Kidney (tissue), 14 donors: ENCODE results near the gene FAT1. TPM values are rescaled to one million over a fixed set of nuclear protein-coding genes. Genes with fewer than 3 reads are reported as not detected.

Experiments
- DNase-seq, 5 donors: peaks; one replicate each; pipeline ENCODE4 v3.0.0-alpha.2; 2013 to 2020
- FAIRE-seq: peaks from 2 replicates; lab custom pipeline; 2012; peaks lifted over from hg19 to GRCh38; lab: Jason Lieb, UNC
- H3K27ac ChIP-seq, 2 donors: one replicate each; pipeline ENCODE4 v1.7.0; 2013; ENCODE audit warnings: low read depth in 2 of 2, low read length in 2 of 2, inconsistent platforms in 1 of 2
- H3K27me3 ChIP-seq: one replicate; pipeline ENCODE4 v1.7.1; 2013; ENCODE audit warnings: low read length, inconsistent platforms; ENCODE audit not compliant: control insufficient read depth, insufficient read depth
- H3K36me3 ChIP-seq, 3 donors: one replicate each; pipeline versions ENCODE4 v1.7.0 to v1.7.1; 2013; ENCODE audit warnings: low read length in 3 of 3, control low read depth in 1 of 3, inconsistent platforms in 1 of 3; ENCODE audit not compliant: insufficient read depth in 3 of 3, control insufficient read depth in 2 of 3
- H3K4me1 ChIP-seq, 3 donors: one replicate each; pipeline versions ENCODE4 v1.7.0 to v1.7.1; 2013; ENCODE audit warnings: low read length in 3 of 3, inconsistent platforms in 1 of 3, low read depth in 1 of 3; ENCODE audit not compliant: control insufficient read depth in 2 of 3, insufficient read depth in 2 of 3
- H3K4me3 ChIP-seq, 3 donors: one replicate each; pipeline versions ENCODE4 v1.7.0 to v1.8.1; 2013; ENCODE audit warnings: low read length in 3 of 3, control low read depth in 1 of 3, inconsistent platforms in 1 of 3
- H3K9ac ChIP-seq, 3 donors: one replicate each; pipeline versions ENCODE4 v1.7.0 to v1.7.1; 2013; ENCODE audit warnings: low read length in 3 of 3, control low read depth in 1 of 3, inconsistent platforms in 1 of 3
- H3K9me3 ChIP-seq, 3 donors: one replicate each; pipeline versions ENCODE4 v1.7.0 to v1.7.1; 2013; ENCODE audit warnings: low read length in 3 of 3, control low read depth in 1 of 3, inconsistent platforms in 1 of 3; ENCODE audit not compliant: control insufficient read depth in 2 of 3, insufficient read depth in 1 of 3
- intact Hi-C: fragments of 100-400 bp; cut with DNase I; formaldehyde crosslinking; loops from one replicate; pipeline ENCODE4 v1.11.1; 2022
- polyA plus RNA-seq: library from polyadenylated mRNA; stranded (reverse); fragments of 350-450 nt; fragmentation: Illumina TruSeq; extraction: RNeasy Lipid Tissue Mini Kit (QIAGEN cat#74804); gene quantifications from one replicate; pipeline ENCODE4 v1.2.3, GENCODE V29; 2014; ENCODE audit warnings: low read depth, low replicate concordance; ENCODE audit not compliant: insufficient read depth
- total RNA-seq: library from RNA; stranded (reverse); fragmentation: NEBNext Ultra II Directional; extraction: Animal tissue kit (Norgen Biotek cat#: 25700); gene quantifications from one replicate; pipeline ENCODE4 v1.2.1, GENCODE V29; 2021
- TF ChIP-seq, protein P1 (sequence below): IDR thresholded peaks from 3 replicates; pipeline ENCODE4 v1.5.1; 2012; ENCODE audit warnings: mild to moderate bottlenecking, moderate library complexity, borderline replicate concordance; ENCODE audit not compliant: insufficient read depth; ENCODE audit errors: extremely low read depth
- donor health status: control.
- donor health status: control.
- donor health status: control.
- donor health status: control.
- donor health status: control.
- donor health status: DM: yes; HTN: yes; CAD: no.
- donor health status: Normal renal cell carcinoma (clear cell type).

FAT1 gene
- total and polyA plus RNA-seq, 2 donors from 2014 or later, result 62.2 to 254 TPM

- Histone ChIP-seq H3K36me3 (no peaks in the 10 kb centered on the region), H3K27ac (no peak overlapping the region), H3K9ac (no peak overlapping the region), H3K4me3 (no peak overlapping the region), H3K27me3 (no peaks in the 10 kb centered on the region), H3K9me3 (no peaks in the 10 kb centered on the region), H3K4me1 (peaks cover 0 to 2% (median 0%) of the 10 kb centered on the region in 3 donors)
- DNase-seq (no peak), FAIRE-seq (no peak)
- TF ChIP-seq, protein P1, sequence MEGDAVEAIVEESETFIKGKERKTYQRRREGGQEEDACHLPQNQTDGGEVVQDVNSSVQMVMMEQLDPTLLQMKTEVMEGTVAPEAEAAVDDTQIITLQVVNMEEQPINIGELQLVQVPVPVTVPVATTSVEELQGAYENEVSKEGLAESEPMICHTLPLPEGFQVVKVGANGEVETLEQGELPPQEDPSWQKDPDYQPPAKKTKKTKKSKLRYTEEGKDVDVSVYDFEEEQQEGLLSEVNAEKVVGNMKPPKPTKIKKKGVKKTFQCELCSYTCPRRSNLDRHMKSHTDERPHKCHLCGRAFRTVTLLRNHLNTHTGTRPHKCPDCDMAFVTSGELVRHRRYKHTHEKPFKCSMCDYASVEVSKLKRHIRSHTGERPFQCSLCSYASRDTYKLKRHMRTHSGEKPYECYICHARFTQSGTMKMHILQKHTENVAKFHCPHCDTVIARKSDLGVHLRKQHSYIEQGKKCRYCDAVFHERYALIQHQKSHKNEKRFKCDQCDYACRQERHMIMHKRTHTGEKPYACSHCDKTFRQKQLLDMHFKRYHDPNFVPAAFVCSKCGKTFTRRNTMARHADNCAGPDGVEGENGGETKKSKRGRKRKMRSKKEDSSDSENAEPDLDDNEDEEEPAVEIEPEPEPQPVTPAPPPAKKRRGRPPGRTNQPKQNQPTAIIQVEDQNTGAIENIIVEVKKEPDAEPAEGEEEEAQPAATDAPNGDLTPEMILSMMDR, result no peak
- intact Hi-C loops, result no loop called here
These were observed 171.8 kb downstream of the FAT1 start for GRCh38 chr4:186551849-186552248.

DNA sequence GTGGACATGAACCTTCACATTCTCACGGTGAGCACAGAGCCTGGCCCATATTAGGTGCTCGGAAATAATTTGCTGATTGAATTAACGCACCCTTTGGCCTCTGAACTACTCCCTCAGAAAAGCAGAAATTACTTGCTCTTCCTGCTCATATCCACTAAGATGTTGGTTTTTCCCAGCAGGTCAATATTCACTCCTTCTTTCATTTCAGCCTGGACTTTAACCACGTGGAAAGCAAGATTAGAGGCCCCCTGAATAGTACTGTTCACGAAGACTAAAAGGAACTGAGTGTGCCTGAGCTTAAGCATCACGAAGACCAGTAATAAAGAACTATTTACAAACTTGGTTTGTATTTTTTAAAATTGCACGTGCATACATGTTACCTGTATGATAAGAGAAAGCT is 178.2 kb downstream of the FAT1 start:
- DNase-seq, result no peak
- intact Hi-C loops, result no loop called here
- H3K9ac ChIP-seq, result no peak overlapping the region
- peaks cover 0 to 9% (median 2%) of the 10 kb centered on the region in 3 donors for H3K4me1 ChIP-seq
- H3K36me3 ChIP-seq, result no peaks in the 10 kb centered on the region
- TF ChIP-seq, protein P1, result no peak
- peaks cover 0 to 11% (median 0%) of the 10 kb centered on the region in 3 donors for H3K9me3 ChIP-seq
- H3K27me3 ChIP-seq, result no peaks in the 10 kb centered on the region
- FAIRE-seq, result no peak
- no peak overlapping the region for H3K27ac ChIP-seq
- H3K4me3 ChIP-seq, result peak overlapping the region in 1 of 3 donors; percentile 42

- DNase-seq (no peak), FAIRE-seq (no peak)
- intact Hi-C loops, result no loop called here
- no peak overlapping the region for H3K9ac ChIP-seq
- TF ChIP-seq, protein P1, result no peak
- no peaks in the 10 kb centered on the region for H3K27me3 ChIP-seq
- peaks cover 0 to 9% (median 2%) of the 10 kb centered on the region in 3 donors for H3K4me1 ChIP-seq
- H3K9me3 ChIP-seq, result peaks cover 0 to 16% (median 0%) of the 10 kb centered on the region in 3 donors
- no peak overlapping the region for H3K4me3 ChIP-seq
- H3K27ac ChIP-seq, result no peak overlapping the region
- H3K36me3 ChIP-seq, result no peaks in the 10 kb centered on the region
These were observed 180.4 kb downstream of the FAT1 start for GRCh38 chr4:186543206-186543605.

DNA sequence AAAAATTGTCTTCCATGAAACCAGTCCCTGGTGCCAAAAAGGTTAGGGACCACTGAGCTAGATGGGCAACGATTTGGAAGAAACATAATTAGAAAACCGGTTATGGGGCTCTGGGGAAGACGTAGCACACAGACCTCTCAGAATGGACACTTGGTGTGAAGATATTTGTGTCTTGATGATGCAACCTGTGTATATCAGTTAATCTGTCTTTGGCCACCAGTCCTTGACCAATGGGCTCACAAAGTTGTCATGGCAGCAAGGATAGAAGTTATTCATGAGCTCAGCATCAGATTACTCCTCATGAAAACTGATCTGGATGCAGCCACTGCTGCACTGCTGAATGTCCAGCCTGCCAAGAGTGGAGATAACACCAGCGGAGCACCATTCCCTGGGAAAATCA is 181.9 kb downstream of the FAT1 start:
- Histone ChIP-seq H3K4me1 (peaks cover 0 to 9% (median 2%) of the 10 kb centered on the region in 3 donors), H3K9me3 (peaks cover 0 to 16% (median 0%) of the 10 kb centered on the region in 3 donors), H3K27ac (no peak overlapping the region), H3K27me3 (no peaks in the 10 kb centered on the region), H3K9ac (no peak overlapping the region), H3K4me3 (no peak overlapping the region), H3K36me3 (no peaks in the 10 kb centered on the region)
- DNase-seq (no peak), FAIRE-seq (no peak)
- intact Hi-C loops, result no loop called here
- TF ChIP-seq, protein P1, result no peak
